Measurements from ENCODE around the gene SGCD. TPM values are rescaled to one million over a fixed set of nuclear protein-coding genes. Genes with fewer than 3 reads are reported as not detected.

The SGCD gene
- total and polyA plus RNA-seq, 9 of the 15 experiments (the other 6 are each of a cell fraction or from before 2014, with no cell fraction given) = not detected

- H4K20me1 ChIP-seq (replicated peaks; ENCODE audit: control insufficient read depth, insufficient read depth, low read length) = no peaks in the 10 kb centered on the region
- intact Hi-C loops (cut with micrococcal nuclease) (no loop called here), in situ Hi-C loops (cut with MboI) (no loop called here)
- ChIA-PET CTCF (ENCODE audit: low intra/inter-chr PET ratio) (no interaction called here), POLR2A (no interaction called here)
- no peaks in the 10 kb centered on the region for H3K9me1 ChIP-seq (ENCODE audit: control insufficient read depth, insufficient read depth, low read length)
- no peak for TF ChIP-seq SFPQ (IDR thresholded peaks at IDR 0.05; ENCODE audit: low read depth, low read length)
- no peak for TF ChIP-seq SNIP1 (IDR thresholded peaks at IDR 0.05; ENCODE audit: low read depth)
- no peak for TF ChIP-seq SMARCE1 (IDR thresholded peaks at IDR 0.05)
- TF ChIP-seq YBX1 (IDR thresholded peaks at IDR 0.05) = no peak
- DNase-seq (ENCODE audit: extremely low read depth in 1 of 4, low spot score in 3 of 4) (no peak), FAIRE-seq (no peak), ATAC-seq (no peak)
- no peaks in the 10 kb centered on the region for H3K79me2 ChIP-seq (ENCODE audit: control insufficient read depth, insufficient read depth, low read length)
- H3K4me1 ChIP-seq (replicated peaks in 1 of 2; ENCODE audit: control insufficient read depth in 2 of 2, insufficient read depth in 2 of 2, low read length in 2 of 2) = no peaks in the 10 kb centered on the region
- H3K9me3 ChIP-seq (replicated peaks; ENCODE audit: control insufficient read depth, insufficient read depth, low read depth, low read length) = no peaks in the 10 kb centered on the region
- H3K4me3 ChIP-seq = no peak overlapping the region
- H3K4me2 ChIP-seq (ENCODE audit: insufficient read depth, low read length) = no peak overlapping the region
- no peak overlapping the region for H3K9ac ChIP-seq (ENCODE audit: insufficient read depth in 1 of 2, low read depth in 2 of 2, low read length in 2 of 2)
- H3K27ac ChIP-seq (ENCODE audit: extremely low read depth, low read depth, low read length) = no peak overlapping the region
- no peaks in the 10 kb centered on the region for H3K27me3 ChIP-seq (ENCODE audit: control insufficient read depth in 2 of 2, insufficient read depth in 2 of 2, low read length in 2 of 2)
- WGBS (ENCODE audit: insufficient coverage, low coverage, missing lambda C conversion rate) = 1% methylated on average over 5 of the region's 5 CpGs
- H3K36me3 ChIP-seq (ENCODE audit: control insufficient read depth, insufficient read depth, low read length) = no peaks in the 10 kb centered on the region
- BruUV-seq (replicated peaks) = no TSS peak
- H2AFZ ChIP-seq (ENCODE audit: low read depth, low read length) = no peak overlapping the region
Observed at GRCh38 chr5:156474251-156474650, 147.3 kb downstream of the SGCD start.
